GM19328 (cell line): ENCODE data around the gene SLC17A4.

Source experiments
- ATAC-seq: cut with Tn5 transposase; IDR thresholded peaks from one replicate; pipeline ENCODE4 v1.9.1; 2021; ENCODE audit warnings: mild to moderate bottlenecking, moderate library complexity; ENCODE audit not compliant: unreplicated experiment

Gene SLC17A4

GRCh38 chr6:25815194-25815593, 60.7 kb downstream of the SLC17A4 start:
- no peak for ATAC-seq

GRCh38 chr6:25816252-25816651, 61.7 kb downstream of the SLC17A4 start:
- no peak for ATAC-seq

GRCh38 chr6:25821341-25821740, 66.8 kb downstream of the SLC17A4 start:
- no peak for ATAC-seq

- no peak for ATAC-seq
These were observed 74.8 kb downstream of the SLC17A4 start for GRCh38 chr6:25829375-25829774.

- no peak for ATAC-seq
These were observed 75.9 kb downstream of the SLC17A4 start for GRCh38 chr6:25830458-25830857.
